ENCODE measurements around the gene ILF2. TPM values are rescaled to one million over a fixed set of nuclear protein-coding genes. Genes with fewer than 3 reads are reported as not detected.

Gene ILF2
- total and polyA plus RNA-seq, 2 of the 13 experiments (the other 11 are each of a cell fraction or from before 2014, with no cell fraction given): 292 to 366 TPM

- TF ChIP-seq ZNF639 (CRISPR knock-in tag; conservative IDR thresholded peaks at IDR 0.05): peak; percentile 84
- TF ChIP-seq ZNF230 (CRISPR knock-in tag; IDR thresholded peaks at IDR 0.05): no peak; the same call in 1 of the 2 replicates
- no peak for TF ChIP-seq ZNF660 (CRISPR knock-in tag; IDR thresholded peaks at IDR 0.05; ENCODE audit: borderline replicate concordance, low read depth)
- TF ChIP-seq ZNF142 (CRISPR knock-in tag; IDR thresholded peaks at IDR 0.05): no peak
- TF ChIP-seq ZBTB44 (CRISPR knock-in tag; IDR thresholded peaks at IDR 0.05): peak; percentile 52; the same call in 1 of the 2 replicates
- TF ChIP-seq ZNF678 (CRISPR knock-in tag; IDR thresholded peaks at IDR 0.05): no peak
- no peak; the same call in 1 of the 2 replicates for TF ChIP-seq SMAD9 (CRISPR knock-in tag; IDR thresholded peaks at IDR 0.05)
- TF ChIP-seq SNAPC5 (CRISPR knock-in tag; IDR thresholded peaks at IDR 0.05; ENCODE audit: borderline replicate concordance): no peak
- peak; percentile 39; the same call in 1 of the 2 replicates for TF ChIP-seq KMT2A (CRISPR knock-in tag; IDR thresholded peaks at IDR 0.05)
- no peak for TF ChIP-seq CENPT (CRISPR knock-in tag; IDR thresholded peaks at IDR 0.05; ENCODE audit: low read depth)
- TF ChIP-seq PREB (CRISPR knock-in tag; IDR thresholded peaks at IDR 0.05): no peak
- no peak for TF ChIP-seq TOPORS (CRISPR knock-in tag; IDR thresholded peaks at IDR 0.05)
- 0 out of 2 replicates have a peak, but pooled peaks have one; percentile 31 for TF ChIP-seq ZNF225 (CRISPR knock-in tag; IDR thresholded peaks at IDR 0.05)
- TF ChIP-seq TP53 (CRISPR knock-in tag; conservative IDR thresholded peaks at IDR 0.05): no peak
- TF ChIP-seq ATM (IDR thresholded peaks at IDR 0.05; ENCODE audit: borderline replicate concordance): no peak
- TF ChIP-seq SRSF9 (IDR thresholded peaks at IDR 0.05; ENCODE audit: borderline replicate concordance, insufficient read depth, low read depth, low read length, poor library complexity, severe bottlenecking): no peak
These were observed 36.8 kb downstream of the ILF2 start, which contains the start of gene CHTOP (continued) for GRCh38 chr1:153633754-153634665.
